Measurements from ENCODE around the gene THSD7A.

Gene THSD7A

GRCh38 chr7:11373546-11374142 is 458.4 kb downstream of the THSD7A start:
- TF ChIP-seq CTCF (IDR thresholded peaks at IDR 0.05; ENCODE audit: low read depth, low read length) = no peak
- no peak overlapping the region for H3K4me3 ChIP-seq (ENCODE audit: low read depth, low read length)

- TF ChIP-seq CTCF (IDR thresholded peaks at IDR 0.05; ENCODE audit: low read depth, low read length) = no peak
- H3K4me3 ChIP-seq (ENCODE audit: low read depth, low read length) = no peak overlapping the region
These were observed 462.3 kb downstream of the THSD7A start for GRCh38 chr7:11369696-11370095.

DNA sequence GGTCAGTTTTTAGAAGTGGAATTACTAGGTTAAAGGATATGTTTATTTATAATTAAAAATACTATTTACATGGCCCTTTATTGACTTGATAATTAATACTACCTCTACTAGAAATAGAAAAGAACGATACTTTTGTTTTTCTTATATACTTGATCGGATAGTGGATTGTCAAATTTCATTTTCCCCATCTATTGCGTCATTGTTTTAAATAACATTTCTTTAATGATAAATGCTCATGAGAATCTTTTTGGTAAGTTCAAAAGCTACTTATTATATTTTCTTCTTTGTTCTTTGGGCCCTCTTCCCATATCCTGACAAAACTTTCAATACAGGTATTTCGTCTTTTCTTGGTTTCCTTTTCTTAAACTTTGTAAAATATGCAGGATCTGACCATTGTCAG is 465.9 kb downstream of the THSD7A start:
- no peak for TF ChIP-seq CTCF (IDR thresholded peaks at IDR 0.05; ENCODE audit: low read depth, low read length)
- H3K4me3 ChIP-seq (ENCODE audit: low read depth, low read length) = no peak overlapping the region

- TF ChIP-seq CTCF (IDR thresholded peaks at IDR 0.05; ENCODE audit: low read depth, low read length) = no peak
- no peak overlapping the region for H3K4me3 ChIP-seq (ENCODE audit: low read depth, low read length)
These were observed 473.4 kb downstream of the THSD7A start for GRCh38 chr7:11358637-11359036.

DNA sequence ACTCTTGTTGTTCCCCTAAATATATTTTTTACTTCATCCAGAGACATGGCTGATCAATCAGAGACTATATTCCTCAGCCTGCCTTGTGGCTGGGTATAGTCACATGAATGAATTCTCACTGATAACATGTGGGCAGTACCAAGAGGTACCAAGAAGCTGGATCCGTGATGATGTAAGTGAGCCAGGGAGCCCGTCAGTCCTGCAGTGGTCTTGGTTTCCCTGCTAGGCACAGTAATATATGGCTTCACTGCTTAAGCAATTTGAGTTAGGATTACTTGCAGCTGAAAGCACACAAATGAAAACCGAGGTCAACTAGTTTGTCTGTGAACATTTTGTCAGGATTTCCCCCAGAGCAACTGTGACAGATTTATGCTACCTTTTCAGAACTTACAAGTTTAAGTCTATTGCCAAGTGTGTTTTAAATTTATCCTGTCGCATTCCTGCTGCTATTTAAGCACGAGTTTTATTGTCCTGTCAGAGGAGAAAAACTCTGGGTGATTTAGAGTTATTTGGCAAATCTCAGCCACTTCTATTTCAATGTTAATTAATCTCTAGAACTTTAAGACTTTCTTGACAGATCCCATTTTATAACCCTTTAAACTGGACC is 476.5 kb downstream of the THSD7A start:
- H3K4me3 ChIP-seq (ENCODE audit: low read depth, low read length) = no peak overlapping the region
- TF ChIP-seq CTCF (IDR thresholded peaks at IDR 0.05; ENCODE audit: low read depth, low read length) = no peak

DNA sequence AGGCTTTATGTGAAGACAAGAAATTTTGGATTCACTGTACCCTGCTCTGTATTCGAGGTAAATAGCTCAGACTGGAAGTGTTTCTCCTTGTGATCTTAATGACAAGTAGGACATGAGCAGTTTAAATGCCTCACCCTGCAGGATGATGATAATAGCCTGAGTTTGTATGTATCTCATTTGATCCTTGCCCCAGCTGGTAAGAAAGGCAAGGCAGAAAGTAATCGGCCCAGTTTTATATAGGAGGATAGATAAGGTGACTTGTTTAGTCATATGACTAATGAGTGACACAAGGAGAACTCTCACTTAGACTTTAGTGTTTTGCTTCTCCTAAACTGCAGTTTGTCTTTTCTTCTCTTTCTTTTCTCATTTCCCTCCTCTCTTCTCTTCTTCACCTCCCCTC is 485.7 kb downstream of the THSD7A start:
- TF ChIP-seq CTCF (IDR thresholded peaks at IDR 0.05; ENCODE audit: low read depth, low read length) = no peak
- H3K4me3 ChIP-seq (ENCODE audit: low read depth, low read length) = no peak overlapping the region

DNA sequence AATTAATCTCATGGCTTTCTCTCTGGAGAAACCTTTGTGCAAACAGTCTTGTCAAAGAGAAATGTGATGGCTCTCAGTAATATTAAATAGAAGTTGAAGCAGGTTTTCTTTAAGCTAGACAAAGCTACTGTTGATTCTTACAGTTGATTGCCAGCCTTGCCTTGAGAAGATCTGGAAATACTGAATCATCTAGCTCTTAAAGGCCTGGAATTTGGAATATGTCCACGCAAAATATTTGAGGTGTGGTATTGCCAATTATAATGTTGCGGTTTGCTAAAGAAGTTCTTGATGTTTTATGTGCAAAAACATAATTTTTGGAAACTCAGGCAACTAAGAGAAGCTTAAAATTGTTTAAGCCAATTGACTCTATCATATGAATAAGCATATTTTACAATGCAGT is 486.4 kb downstream of the THSD7A start:
- H3K4me3 ChIP-seq (ENCODE audit: low read depth, low read length) = no peak overlapping the region
- TF ChIP-seq CTCF (IDR thresholded peaks at IDR 0.05; ENCODE audit: low read depth, low read length) = no peak
